Measurements from ENCODE around the gene IGLL5.
"Not testable (repeated sequence)": the region's sequence is repeated elsewhere in the genome, so short reads cannot be mapped to it uniquely, and the experiment has no call there.

The IGLL5 gene

GRCh38 chr22:22922092-22922953 lies 34.7 kb downstream of the IGLL5 start:
- in situ Hi-C loops (cut with MboI; ENCODE audit: low pct_unique_long_range_greater_than_20kb, low sequenced_read_pairs); DNase-seq: not testable (repeated sequence)

- in situ Hi-C loops (cut with MboI; ENCODE audit: low pct_unique_long_range_greater_than_20kb, low sequenced_read_pairs), result no loop called here
- no peak for DNase-seq
These were observed 35.3 kb downstream of the IGLL5 start for GRCh38 chr22:22922954-22923319.

- no peak for DNase-seq
- in situ Hi-C loops (cut with MboI; ENCODE audit: low pct_unique_long_range_greater_than_20kb, low sequenced_read_pairs), result no loop called here
These were observed 35.8 kb downstream of the IGLL5 start for GRCh38 chr22:22923379-22923778.

GRCh38 chr22:22923930-22924329 lies 36.3 kb downstream of the IGLL5 start:
- DNase-seq, result no peak
- in situ Hi-C loops (cut with MboI; ENCODE audit: low pct_unique_long_range_greater_than_20kb, low sequenced_read_pairs), result no loop called here

GRCh38 chr22:22924369-22925145 lies 36.9 kb downstream of the IGLL5 start:
- in situ Hi-C loops (cut with MboI; ENCODE audit: low pct_unique_long_range_greater_than_20kb, low sequenced_read_pairs), result no loop called here
- DNase-seq, result no peak

- DNase-seq, result no peak
- in situ Hi-C loops (cut with MboI; ENCODE audit: low pct_unique_long_range_greater_than_20kb, low sequenced_read_pairs), result no loop called here
These were observed 37.7 kb downstream of the IGLL5 start for GRCh38 chr22:22925146-22925804.

GRCh38 chr22:22925805-22926369 lies 38.3 kb downstream of the IGLL5 start:
- no peak for DNase-seq
- in situ Hi-C loops (cut with MboI; ENCODE audit: low pct_unique_long_range_greater_than_20kb, low sequenced_read_pairs), result no loop called here

- in situ Hi-C loops (cut with MboI; ENCODE audit: low pct_unique_long_range_greater_than_20kb, low sequenced_read_pairs), result no loop called here
- no peak for DNase-seq
These were observed 39.0 kb downstream of the IGLL5 start for GRCh38 chr22:22926370-22927195.

- DNase-seq, result no peak
- in situ Hi-C loops (cut with MboI; ENCODE audit: low pct_unique_long_range_greater_than_20kb, low sequenced_read_pairs), result no loop called here
These were observed 39.7 kb downstream of the IGLL5 start for GRCh38 chr22:22927196-22927887.

- DNase-seq, result no peak
- in situ Hi-C loops (cut with MboI; ENCODE audit: low pct_unique_long_range_greater_than_20kb, low sequenced_read_pairs), result no loop called here
These were observed 40.5 kb downstream of the IGLL5 start for GRCh38 chr22:22927888-22928665.

GRCh38 chr22:22928666-22929380 lies 41.2 kb downstream of the IGLL5 start:
- in situ Hi-C loops (cut with MboI; ENCODE audit: low pct_unique_long_range_greater_than_20kb, low sequenced_read_pairs), result no loop called here
- peak; percentile 77 for DNase-seq

- in situ Hi-C loops (cut with MboI; ENCODE audit: low pct_unique_long_range_greater_than_20kb, low sequenced_read_pairs), result no loop called here
- DNase-seq, result no peak
These were observed 42.0 kb downstream of the IGLL5 start for GRCh38 chr22:22929381-22930221.

- DNase-seq, result no peak
- in situ Hi-C loops (cut with MboI; ENCODE audit: low pct_unique_long_range_greater_than_20kb, low sequenced_read_pairs), result no loop called here
These were observed 42.5 kb downstream of the IGLL5 start for GRCh38 chr22:22930222-22930497.

- in situ Hi-C loops (cut with MboI; ENCODE audit: low pct_unique_long_range_greater_than_20kb, low sequenced_read_pairs), result no loop called here
- DNase-seq, result no peak
These were observed 43.2 kb downstream of the IGLL5 start for GRCh38 chr22:22930571-22931556.

- DNase-seq, result no peak
- in situ Hi-C loops (cut with MboI; ENCODE audit: low pct_unique_long_range_greater_than_20kb, low sequenced_read_pairs), result no loop called here
These were observed 44.1 kb downstream of the IGLL5 start for GRCh38 chr22:22931557-22932270.
